HG03139 (cell line): ENCODE data around the gene ZNF705A.
"Not testable (repeated sequence)": the region's sequence is repeated elsewhere in the genome, so short reads cannot be mapped to it uniquely, and the experiment has no call there.

Experiments
- ATAC-seq: cut with Tn5 transposase; IDR thresholded peaks from one replicate; pipeline ENCODE4 v1.9.1; 2021; ENCODE audit not compliant: unreplicated experiment

Gene ZNF705A

DNA sequence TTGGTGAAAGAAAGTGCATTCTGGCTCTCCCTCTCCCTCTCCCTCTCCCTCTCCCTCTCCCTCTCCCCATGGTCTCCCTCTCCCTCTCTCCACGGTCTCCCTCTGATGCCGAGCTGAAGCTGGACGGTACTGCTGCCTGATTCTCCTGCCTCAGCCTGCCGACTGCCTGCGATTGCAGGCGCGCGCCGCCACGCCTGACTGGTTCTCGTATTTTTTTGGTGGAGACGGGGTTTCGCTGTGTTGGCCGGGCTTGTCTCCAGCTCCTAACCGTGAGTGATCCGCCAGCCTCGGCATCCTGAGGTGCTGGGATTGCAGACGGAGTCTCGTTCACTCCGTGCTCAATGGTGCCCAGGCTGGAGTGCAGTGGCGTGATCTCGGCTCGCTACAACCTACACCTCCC lies 26.5 kb downstream of the ZNF705A start:
- ATAC-seq: not testable (repeated sequence)

GRCh38 chr12:8184206-8184605 lies 27.4 kb downstream of the ZNF705A start:
- ATAC-seq: not testable (repeated sequence)

GRCh38 chr12:8188088-8188487 lies 31.3 kb downstream of the ZNF705A start:
- not testable (repeated sequence) for ATAC-seq

DNA sequence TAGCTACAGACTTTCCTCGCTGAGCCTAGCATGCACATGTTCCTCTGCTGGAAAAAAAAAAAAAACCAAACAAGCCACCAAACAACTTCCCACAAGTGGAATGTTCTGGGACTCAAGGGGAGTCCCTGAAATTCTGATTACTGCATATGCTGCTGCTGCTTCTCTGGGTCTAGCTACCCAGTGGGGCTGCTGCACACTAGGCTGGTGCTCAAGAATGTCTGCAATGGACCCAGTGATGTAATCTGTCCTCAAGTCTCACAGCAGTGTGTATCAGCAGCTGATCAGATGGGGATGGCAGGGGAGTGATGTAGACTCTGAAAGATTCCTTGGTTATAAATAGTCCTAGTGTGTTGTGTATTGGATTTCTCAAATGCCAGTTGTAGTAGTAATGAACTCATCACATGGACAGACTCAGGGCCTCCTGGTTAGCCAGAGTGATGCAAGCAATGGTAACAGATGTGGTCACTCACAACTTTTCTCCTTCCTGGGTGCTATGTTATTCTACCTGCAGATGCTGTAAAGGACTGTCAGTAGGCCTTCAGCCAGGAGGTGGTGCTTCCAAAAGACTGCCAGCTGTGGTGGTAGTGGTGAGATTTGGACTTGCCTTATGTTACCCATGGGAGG lies 41.0 kb downstream of the ZNF705A start:
- ATAC-seq: not testable (repeated sequence)

- ATAC-seq: not testable (repeated sequence)
Measured at GRCh38 chr12:8218711-8219382, 62.0 kb downstream of the ZNF705A start.

DNA sequence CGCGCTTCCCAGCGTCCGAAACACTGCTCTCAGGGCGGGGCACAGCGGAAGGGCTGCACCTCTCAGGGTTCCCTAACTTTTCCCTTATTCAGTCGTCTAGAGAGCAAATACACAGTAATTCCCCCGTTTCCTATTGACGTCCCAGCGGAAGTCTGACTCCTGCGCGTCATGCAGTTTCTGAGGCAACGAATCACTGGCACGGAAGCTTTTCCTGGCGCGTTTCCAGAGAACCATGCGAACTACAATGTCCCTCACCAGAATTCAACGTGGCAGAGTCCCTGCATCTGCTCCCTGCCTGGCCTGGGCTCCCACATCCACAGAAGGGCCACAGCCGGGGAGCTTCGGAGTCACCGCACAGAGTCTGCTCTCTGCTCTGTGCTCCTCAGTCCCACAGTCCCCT lies 64.6 kb downstream of the ZNF705A start:
- not testable (repeated sequence) for ATAC-seq

- not testable (repeated sequence) for ATAC-seq
Measured at GRCh38 chr12:8221844-8222243, 65.0 kb downstream of the ZNF705A start.

- not testable (repeated sequence) for ATAC-seq
Measured at GRCh38 chr12:8222303-8222702, 65.5 kb downstream of the ZNF705A start.

DNA sequence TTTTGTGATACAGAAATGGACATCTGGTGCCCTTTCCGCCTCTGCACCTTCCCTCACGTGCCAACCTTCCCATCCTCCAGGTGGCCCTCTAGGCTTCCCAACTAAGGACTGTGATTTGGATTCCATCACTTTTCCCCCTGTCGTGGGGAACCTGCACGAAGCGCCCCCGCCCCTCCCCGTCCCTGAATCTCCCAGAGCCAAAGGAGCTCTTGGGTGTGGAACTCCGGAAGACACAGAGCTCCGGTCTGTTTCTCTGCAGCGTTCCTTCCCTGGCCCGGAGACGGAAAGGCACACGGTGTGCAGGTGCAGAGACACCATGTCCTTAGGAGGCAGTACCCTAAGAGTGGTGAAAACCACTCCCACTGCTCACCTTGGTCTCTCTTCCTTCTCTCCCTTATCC lies 66.8 kb downstream of the ZNF705A start:
- not testable (repeated sequence) for ATAC-seq

- ATAC-seq: not testable (repeated sequence)
Measured at GRCh38 chr12:8224782-8225181, 68.0 kb downstream of the ZNF705A start.

GRCh38 chr12:8226355-8226754 lies 69.5 kb downstream of the ZNF705A start:
- no peak for ATAC-seq

GRCh38 chr12:8226992-8227731 lies 70.3 kb downstream of the ZNF705A start, which contains the start of gene FAM90A1:
FAM90A1 (minus strand) TSS chr12:8227618; CDS start chr12:8224832, 2,786 bp downstream.
- ATAC-seq: not testable (repeated sequence)

GRCh38 chr12:8227732-8228077 lies 70.9 kb downstream of the ZNF705A start:
- not testable (repeated sequence) for ATAC-seq

DNA sequence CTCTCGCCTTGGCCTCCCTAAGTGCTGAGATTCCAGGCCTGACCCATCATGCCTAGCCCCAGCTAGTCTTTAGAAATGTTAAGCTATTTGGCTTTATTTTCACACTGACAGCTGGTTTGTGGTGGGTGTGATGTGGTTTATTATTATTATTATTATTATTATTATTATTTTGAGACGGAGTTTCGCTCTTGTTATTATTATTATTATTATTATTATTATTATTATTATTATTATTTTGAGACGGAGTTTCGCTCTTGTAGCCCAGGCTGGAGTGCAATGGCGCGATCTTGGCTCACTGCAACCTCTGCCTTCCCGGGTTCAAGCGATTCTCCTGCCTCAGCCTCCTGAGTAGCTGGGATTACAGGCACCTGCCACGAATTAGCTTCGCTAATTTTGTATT lies 71.8 kb downstream of the ZNF705A start:
- not testable (repeated sequence) for ATAC-seq

GRCh38 chr12:8229486-8229885 lies 72.7 kb downstream of the ZNF705A start:
- not testable (repeated sequence) for ATAC-seq
